ENCODE data around the gene FUNDC2. TPM values are rescaled to one million over a fixed set of nuclear protein-coding genes. Genes with fewer than 3 reads are reported as not detected.

Gene FUNDC2
- total RNA-seq, 4 donors from 2014 or later, result 40.2 to 83.3 (median 59.8) TPM

- no peak overlapping the region for H3K27ac ChIP-seq
- no peaks in the 10 kb centered on the region for H3K9me3 ChIP-seq
- no peak for DNase-seq (ENCODE audit: low spot score in 2 of 2)
- H3K36me3 ChIP-seq, result no peaks in the 10 kb centered on the region
- no peaks in the 10 kb centered on the region for H3K27me3 ChIP-seq
- TF ChIP-seq POLR2A (IDR thresholded peaks at IDR 0.05) (no peak), CTCF (IDR thresholded peaks at IDR 0.05) (peak in 1 of 5 experiments; percentile 15)
- peaks cover 0 to 3% (median 0%) of the 10 kb centered on the region in 4 donors for H3K4me1 ChIP-seq
- 26 to 39% methylated on average over 3 of the region's 3 CpGs for WGBS, 2 donors
- no peak overlapping the region for H3K4me3 ChIP-seq
These were observed 39.6 kb upstream of the FUNDC2 start for GRCh38 chrX:154986826-154987575.

- no peaks in the 10 kb centered on the region for H3K27me3 ChIP-seq
- H3K4me1 ChIP-seq, result peaks cover 0 to 3% (median 0%) of the 10 kb centered on the region in 4 donors
- DNase-seq (ENCODE audit: low spot score in 2 of 2), result no peak
- WGBS, 2 donors, result 34 to 66% methylated on average over 3 of the region's 3 CpGs
- no peaks in the 10 kb centered on the region for H3K9me3 ChIP-seq
- TF ChIP-seq EP300 (IDR thresholded peaks at IDR 0.05), result no peak
- no peak for TF ChIP-seq POLR2A (IDR thresholded peaks at IDR 0.05)
- H3K27ac ChIP-seq, result no peak overlapping the region
- no peak overlapping the region for H3K4me3 ChIP-seq
- H3K36me3 ChIP-seq, result no peaks in the 10 kb centered on the region
These were observed 38.7 kb upstream of the FUNDC2 start for GRCh38 chrX:154987940-154988339.

GRCh38 chrX:154988719-154989118 is 37.9 kb upstream of the FUNDC2 start:
- WGBS, 2 donors, result 72 to 85% methylated on average over 3 of the region's 3 CpGs
- Histone ChIP-seq H3K36me3 (no peaks in the 10 kb centered on the region), H3K4me3 (no peak overlapping the region), H3K27me3 (no peaks in the 10 kb centered on the region), H3K4me1 (peaks cover 0 to 3% (median 0%) of the 10 kb centered on the region in 4 donors), H3K9me3 (no peaks in the 10 kb centered on the region), H3K27ac (no peak overlapping the region)
- TF ChIP-seq EP300 (IDR thresholded peaks at IDR 0.05) (no peak), POLR2A (IDR thresholded peaks at IDR 0.05) (no peak), CTCF (IDR thresholded peaks at IDR 0.05) (no peak)
- no peak for DNase-seq (ENCODE audit: low spot score in 2 of 2)

GRCh38 chrX:154990496-154990895 is 36.1 kb upstream of the FUNDC2 start:
- no peak for DNase-seq (ENCODE audit: low spot score in 2 of 2)
- H3K36me3 ChIP-seq, result no peaks in the 10 kb centered on the region
- H3K27me3 ChIP-seq, result no peaks in the 10 kb centered on the region
- 71 to 83% methylated on average over 3 of the region's 3 CpGs for WGBS, 2 donors
- H3K4me1 ChIP-seq, result peaks cover 0 to 3% (median 0%) of the 10 kb centered on the region in 4 donors
- no peak overlapping the region for H3K4me3 ChIP-seq
- TF ChIP-seq CTCF (IDR thresholded peaks at IDR 0.05) (no peak), EP300 (IDR thresholded peaks at IDR 0.05) (no peak), POLR2A (IDR thresholded peaks at IDR 0.05) (no peak)
- no peaks in the 10 kb centered on the region for H3K9me3 ChIP-seq
- H3K27ac ChIP-seq, result no peak overlapping the region

- Histone ChIP-seq H3K36me3 (no peaks in the 10 kb centered on the region), H3K27ac (no peak overlapping the region), H3K4me1 (peaks cover 0 to 3% (median 0%) of the 10 kb centered on the region in 4 donors), H3K27me3 (no peaks in the 10 kb centered on the region), H3K9me3 (no peaks in the 10 kb centered on the region), H3K4me3 (no peak overlapping the region)
- DNase-seq (ENCODE audit: low spot score in 2 of 2), result no peak
- WGBS, 2 donors, result 54 to 64% methylated on average over 3 of the region's 3 CpGs
- no peak for TF ChIP-seq EP300 (IDR thresholded peaks at IDR 0.05)
- no peak for TF ChIP-seq CTCF (IDR thresholded peaks at IDR 0.05)
- TF ChIP-seq POLR2A (IDR thresholded peaks at IDR 0.05), result no peak
These were observed 35.6 kb upstream of the FUNDC2 start for GRCh38 chrX:154991039-154991438.
